NCI-H2029 treated with DMSO at 0.1 percent for 48 hours (cell line): ENCODE data around the gene CDKN1B.
"Not testable (repeated sequence)": the region's sequence is repeated elsewhere in the genome, so short reads cannot be mapped to it uniquely, and the experiment has no call there.

Experiments used
- DNase-seq: peaks from one replicate; lab custom pipeline; 2025; lab: John Stamatoyannopoulos, UW

The CDKN1B gene

DNA sequence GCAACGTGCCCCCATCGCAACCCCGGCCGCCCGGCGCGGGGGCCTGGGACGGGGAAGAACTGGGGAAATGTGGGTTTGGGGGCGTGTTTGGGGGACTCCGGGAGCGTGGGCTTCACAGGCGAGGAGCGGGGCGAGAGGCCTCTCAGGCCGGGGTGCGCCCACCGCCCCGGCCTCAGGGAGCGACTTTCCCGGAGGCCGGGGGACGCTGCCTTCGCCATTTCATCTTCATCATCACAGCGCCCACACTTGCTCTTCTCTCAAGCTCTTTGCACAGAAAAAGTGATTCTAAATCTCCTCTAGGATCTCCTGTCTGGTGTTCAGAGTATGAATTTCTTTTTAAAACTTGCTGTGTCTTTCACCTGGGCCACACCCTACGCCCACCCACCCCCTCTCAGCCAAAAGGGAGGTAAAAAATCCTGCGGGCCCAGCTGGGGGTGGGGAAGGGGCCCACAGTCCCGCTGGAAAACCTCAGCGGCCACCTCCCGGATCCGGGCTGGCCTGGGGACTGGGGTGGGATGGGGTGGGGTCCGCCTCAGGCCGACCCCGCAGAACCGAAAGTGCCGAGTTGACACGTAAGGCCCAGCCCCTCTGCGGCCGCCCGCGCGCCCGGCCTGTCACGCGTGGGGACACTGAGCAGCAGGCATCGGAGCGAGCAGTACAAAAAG, 7.4 kb downstream of the CDKN1B start:
- no peak for DNase-seq

DNA sequence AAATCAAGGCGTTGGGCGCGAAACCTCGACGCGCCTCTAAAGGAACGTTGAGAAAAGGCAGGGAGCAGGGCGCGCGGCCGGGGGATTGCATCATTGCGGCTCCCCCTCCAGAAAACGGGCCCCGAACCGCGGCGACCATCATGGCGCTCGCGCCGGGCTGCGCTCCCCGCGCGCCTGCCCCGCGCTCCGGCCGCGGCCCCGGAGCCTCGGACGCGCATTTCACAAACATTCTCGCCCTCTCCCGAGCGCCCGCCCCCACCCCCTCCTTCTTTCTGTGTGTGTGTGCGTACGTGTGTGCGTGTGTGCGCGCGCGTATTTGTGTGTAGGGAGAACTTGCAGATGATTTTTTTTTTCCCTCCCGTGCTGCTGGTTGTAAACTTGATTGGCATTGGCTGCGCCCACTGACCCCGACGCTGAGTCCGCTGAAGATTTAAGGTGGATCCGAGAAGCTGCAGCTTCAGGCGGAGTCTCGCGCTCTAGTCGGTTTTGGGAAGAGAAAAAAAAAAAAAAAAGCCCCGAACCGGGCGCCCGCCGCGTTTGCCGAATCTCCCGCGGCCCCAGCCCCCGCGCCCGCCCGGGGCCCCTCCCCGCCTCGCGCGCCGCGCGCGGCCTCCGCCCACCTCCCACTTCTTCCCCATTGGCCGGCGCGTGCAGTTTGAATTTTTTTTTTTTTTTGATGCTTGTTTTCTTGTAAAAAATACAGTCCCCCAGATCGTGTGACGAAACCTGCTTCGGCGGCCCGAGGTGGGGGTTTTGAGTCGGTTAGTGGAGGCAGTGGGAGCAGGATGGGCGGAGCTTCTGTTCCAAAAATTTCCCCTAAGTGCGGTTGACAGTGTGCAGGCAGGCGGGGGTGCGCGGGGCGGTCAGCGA, 8.2 kb downstream of the CDKN1B start:
- peak; percentile 88 for DNase-seq

DNA sequence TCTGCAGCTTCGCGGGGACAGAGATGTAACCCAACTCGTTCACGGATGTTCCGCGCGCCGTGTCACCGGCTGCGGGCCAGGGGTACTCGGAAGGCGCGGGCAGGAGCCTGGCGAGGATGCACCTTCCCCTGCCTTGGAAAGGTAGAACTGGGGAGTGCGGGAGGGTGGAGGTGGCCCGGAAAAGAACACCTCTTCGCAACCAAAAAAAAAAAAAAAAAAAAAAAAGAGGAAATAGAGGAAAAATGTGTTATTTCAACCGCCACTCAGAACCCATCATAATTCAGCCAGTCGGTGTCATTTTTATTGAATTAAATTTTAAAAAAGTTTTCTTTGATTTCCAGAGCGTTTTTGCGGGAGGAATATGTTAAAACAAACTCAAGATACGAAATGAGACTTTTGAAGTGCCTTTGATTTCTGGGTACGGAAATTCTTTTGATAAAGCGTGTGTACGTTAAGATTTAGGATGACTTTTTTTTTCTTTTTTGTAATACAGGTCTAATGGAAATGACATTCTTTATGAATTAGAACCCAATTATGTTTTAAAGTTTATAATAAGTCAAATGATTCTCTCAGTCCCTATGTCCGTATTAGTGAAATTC, 8.9 kb downstream of the CDKN1B start:
- DNase-seq = no peak

DNA sequence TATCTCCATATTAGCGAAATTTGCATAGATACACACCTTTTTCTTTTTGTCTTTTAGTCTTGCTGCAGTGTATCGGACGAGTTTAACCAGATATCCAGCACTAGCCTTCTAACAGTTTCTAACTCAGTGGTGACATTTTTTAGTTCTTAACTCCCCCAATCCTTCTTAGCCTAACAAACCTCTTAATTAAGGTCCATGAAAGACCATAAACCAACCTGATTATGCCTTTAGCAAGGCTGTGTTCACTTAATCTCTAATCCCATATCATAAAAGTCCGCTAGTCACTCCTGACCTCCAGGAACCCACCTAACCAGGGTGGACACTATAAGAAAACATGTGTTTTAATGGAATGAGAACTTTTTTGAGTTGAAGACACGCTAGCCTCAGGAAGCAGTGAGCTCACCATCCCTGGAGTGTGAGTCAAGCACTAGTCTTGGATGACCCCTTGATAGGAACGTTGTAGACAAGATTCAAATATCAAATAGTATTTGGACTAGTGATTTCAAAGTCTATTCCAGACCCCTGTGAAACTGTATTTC, 9.5 kb downstream of the CDKN1B start:
- DNase-seq = peak; percentile 29

DNA sequence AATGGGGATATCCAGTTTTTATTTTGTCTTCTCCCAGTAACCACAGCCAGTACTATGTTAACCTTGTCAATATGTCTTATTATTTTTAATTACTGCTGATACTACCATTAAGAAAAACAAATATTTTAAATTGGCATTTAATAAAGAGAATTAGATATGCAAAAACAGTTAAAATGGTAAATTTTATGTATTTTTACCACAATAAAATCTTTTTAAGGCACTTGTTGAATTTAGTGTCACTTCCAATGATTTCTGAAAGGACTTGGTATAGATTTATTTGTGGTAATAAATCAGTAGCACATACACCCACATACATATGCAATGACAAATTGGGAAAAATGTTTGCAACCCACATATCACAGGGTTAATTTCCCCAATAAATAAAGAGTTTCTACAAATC, 14.0 kb downstream of the CDKN1B start:
- no peak for DNase-seq

DNA sequence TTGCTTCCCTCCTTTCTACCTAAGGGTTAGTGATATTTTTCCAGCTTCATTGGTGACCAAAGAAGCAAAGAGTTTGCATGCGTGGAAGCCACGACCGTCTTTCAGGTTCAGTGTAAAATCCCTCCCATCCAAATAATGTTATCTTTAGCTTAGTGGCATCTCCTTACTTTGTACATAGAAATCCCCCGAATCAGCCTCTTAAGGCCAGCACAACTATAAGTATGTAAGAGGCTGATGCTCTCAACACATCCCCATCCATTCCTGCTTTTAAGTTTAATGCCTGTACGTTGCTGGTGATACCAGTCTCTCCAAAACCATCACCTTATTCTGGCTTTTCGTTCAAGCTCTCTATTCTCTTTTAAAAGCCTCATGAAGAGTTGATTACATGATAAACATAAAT, 14.6 kb downstream of the CDKN1B start:
- DNase-seq = no peak

DNA sequence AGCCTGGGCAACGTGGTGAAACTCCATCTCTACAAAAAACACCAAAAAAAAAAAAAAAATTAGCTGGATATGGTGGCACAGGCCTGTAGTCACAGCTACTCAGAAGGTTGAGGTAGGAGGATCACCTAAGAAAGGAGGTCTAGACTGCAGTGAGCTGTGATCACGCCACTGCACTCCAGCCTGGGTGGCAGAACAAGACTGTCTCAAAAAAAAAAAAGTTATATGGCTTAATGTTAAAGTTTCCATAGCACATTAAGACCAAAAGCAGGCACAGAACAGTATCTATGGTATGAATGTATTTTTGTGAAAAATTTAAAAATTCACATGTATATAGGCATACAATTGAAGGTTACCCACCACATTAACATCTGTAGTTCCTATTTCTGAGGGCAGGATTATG, 15.9 kb downstream of the CDKN1B start:
- DNase-seq = no peak

DNA sequence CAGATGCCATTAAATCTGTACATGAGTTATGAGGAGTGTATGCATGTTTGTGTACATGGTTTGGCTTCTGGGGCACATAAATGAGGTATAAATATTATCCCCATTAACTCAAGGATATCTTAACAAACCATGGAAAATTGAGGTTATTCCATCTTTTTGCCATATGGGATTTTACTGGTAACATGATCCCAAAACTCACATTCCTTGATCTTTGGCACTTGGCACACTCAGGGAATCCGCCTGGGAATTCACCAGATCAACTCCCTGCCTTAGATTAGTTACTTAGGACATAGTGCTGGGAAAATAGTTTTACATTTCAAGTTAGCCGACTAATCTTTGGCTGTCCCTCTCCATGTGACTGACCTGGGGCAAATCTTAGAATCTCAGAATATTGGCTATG, 16.9 kb downstream of the CDKN1B start:
- DNase-seq = no peak

DNA sequence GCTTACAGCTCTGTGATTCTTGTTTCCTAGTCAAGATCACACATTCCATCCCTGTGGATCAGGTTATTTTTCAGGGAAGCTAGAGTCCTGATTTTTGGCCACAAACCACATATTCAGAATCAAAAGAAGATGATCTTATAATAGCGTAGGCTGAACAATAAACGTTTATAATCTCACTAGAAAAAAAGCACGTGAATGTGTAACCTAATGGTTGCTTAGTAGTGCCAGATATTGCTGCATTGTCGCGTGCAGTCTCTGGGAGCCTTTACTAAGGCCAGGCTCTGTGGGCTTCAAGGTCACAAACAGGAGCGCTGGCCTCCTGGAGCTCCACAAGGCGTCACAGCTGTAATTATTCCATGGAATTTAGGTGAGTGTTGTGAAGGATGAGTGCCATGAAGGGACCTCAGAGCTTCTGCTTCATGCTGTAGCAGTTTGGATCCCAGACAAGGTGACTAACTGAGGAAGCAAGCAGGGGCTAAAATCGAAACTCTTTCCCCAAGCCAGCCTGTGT, 17.4 kb downstream of the CDKN1B start:
- no peak for DNase-seq

DNA sequence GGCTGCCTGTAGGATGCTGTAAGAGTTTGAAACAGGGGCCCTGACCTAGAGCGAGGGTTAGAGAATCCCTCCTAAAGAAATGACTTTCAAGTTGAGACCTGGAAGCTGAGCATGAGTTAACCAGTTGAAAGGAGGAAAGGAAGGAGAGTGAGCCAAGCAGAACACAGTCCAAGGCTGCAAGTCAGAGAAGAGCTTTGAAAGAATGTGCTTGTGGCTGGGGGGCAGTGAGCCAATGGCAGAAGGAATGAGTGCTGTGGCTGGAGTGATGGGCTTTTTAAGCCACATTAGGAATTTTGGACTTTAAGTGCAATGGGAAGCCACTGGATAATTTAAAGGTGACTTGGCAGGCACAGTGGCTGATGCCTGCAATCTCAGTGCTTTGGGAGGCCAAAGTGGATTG, 18.1 kb downstream of the CDKN1B start:
- no peak for DNase-seq

DNA sequence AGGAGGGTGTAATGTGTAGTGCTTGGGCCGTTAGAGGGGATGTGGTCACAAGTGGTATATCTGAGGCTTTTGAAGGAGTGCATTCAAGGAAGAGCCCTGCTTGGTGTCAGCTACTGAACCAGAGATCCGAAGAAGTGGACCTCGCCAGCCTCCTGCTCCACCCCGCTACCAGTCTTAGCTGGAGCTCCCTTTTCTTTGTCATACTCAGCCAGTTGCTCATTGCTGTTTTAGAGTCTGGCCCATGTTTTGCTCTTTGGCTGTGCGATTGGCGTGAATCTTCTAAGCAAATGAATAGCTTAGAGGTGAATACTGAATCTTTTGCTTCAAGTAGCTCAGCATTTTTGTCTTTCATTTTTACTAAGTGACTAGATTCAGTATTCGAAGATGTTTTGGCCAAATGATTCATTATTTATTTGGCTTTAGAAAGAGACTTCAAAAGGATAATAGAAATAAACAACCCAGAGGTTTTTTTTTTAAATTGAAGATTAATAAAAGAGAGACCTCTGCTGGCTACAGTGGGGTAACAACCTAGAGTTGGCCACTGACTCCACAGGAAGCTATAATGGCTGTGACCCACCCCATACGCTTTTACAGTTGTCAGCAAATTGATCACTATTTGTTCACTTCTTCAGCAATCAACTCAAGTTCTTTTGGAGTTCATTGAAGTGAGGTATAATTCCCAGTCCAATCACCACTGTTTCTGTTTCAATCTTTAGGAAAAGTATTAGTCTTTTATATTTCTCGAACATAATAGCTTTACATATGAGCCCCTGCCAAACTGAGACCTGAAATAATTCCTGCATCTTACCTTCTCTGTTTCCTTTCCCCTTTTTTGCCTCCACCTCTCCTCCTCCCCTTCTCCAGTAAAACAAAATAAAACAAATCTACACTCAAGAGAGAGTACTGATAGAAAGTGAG, 19.9 kb downstream of the CDKN1B start:
- DNase-seq = peak; percentile 26

DNA sequence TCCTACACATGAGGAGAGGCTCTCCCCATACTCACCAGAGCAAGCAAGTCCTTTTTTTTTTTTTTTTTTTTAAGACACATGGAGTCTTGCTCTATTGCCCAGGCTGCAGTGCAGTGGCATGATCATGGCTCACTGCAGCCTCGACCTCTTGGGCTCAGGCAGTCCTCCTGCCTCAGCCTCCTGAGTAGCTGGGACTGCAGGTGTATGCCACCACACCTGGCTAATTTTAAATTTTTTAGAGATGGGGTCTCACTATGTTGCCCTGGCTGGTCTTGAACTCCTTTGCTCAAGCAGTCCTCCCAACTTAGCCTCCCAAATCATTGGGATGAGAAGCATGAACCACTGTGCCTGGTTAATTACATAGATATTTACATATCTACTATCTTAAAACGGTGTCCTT, 21.0 kb downstream of the CDKN1B start:
- not testable (repeated sequence) for DNase-seq

DNA sequence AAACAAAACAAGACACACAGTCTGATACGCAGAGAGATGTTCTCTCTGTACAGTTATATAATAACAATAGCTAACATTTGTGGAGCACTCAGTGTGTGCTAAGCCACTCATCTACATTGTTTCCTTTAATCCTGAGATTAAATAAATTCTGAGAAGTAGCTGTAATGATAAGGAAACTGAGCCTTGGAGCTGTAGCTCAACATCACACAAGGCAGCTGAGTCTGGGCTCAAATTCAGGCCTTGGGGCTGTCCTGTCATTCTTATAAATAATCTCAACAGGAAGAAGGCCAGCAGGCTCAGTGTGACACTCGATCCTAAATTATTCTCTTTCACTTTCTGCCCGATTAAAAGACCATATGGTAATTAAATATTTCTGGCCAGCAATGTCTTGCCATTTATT, 24.5 kb downstream of the CDKN1B start:
- DNase-seq = no peak

DNA sequence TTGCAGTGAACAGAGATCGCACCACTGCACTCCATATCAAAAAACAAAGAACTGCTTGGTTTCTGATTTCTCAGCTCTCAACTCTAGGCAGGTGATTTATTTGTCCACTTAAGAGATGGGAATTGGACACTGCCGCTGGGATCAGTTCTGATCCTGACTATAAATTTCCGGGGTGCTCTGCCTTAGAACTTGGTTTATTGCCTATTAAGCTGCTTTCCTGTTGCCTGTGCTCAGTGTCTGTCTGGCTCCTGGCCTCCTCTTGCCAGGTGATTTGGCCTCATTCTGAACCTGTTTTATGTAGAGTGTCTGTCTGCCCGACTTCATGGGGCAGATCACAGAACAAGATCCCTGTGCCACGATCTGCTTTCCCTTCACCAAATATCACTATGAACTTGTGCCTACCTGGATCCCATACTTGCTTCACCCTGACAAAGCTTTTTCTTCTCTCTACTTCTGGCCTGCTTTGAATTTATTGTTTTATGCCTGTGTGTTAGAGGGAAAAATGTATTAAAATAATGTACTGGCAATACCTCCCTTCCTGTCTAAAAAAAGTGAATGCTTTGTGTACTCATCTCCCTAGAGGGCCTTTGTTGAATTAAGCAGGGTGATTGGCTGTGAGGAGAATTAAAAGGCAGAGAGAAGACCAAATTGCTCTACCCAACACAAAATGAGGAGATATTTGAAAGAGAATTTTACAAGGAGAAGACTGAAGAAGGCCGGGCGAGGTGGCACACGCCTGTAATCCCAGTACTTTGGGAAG, 27.6 kb downstream of the CDKN1B start:
- peak; percentile 59 for DNase-seq

DNA sequence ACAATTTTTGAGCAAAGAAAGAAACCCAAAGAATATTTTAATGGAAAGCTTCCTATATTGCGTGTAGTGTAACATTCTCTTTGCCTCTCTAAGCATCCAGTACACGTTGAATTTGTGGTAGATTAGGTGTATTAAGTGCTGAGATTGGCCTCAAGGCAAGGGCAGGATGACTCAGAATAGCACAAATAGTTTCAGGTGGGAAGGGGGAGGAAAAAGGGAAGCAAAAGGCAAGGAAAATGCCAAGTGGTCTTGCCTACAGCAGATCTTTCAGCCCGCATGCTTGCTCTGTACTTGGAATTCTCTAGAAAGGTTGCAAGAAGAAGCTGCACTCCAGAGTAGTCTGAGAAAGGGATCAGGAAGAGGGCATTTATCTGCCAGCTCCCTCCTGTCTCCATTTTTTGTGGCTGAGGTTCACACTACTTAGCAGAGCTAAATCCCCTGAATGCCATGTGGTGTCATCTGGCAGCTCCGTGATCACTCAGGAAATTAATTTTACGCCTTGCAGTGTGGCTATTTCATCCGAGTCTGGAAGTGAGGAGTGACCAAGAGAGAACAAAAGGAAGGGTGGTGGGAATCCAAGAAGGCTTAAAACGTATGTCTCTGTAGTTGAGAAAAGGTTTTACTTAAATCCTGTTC, 28.5 kb downstream of the CDKN1B start:
- no peak for DNase-seq

DNA sequence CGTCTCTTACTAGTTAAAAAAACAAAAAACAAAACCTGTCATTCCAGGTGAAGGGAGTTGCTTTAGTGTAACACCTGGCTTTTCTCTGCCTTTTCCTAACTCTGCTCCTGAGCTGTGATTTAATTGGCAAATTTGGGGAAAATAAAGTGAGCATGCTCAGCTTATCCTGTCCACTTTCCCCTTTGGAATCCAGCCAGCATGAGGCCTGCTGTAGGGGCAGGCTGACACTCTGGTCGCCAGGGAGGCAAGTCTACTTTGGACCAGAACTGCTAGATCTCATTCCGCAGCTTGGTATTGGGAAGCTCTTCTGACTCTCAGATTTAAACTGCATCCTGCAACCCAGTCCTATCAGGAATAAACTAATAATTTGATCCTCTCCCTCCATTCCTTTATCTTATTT, 30.1 kb downstream of the CDKN1B start:
- DNase-seq = no peak

DNA sequence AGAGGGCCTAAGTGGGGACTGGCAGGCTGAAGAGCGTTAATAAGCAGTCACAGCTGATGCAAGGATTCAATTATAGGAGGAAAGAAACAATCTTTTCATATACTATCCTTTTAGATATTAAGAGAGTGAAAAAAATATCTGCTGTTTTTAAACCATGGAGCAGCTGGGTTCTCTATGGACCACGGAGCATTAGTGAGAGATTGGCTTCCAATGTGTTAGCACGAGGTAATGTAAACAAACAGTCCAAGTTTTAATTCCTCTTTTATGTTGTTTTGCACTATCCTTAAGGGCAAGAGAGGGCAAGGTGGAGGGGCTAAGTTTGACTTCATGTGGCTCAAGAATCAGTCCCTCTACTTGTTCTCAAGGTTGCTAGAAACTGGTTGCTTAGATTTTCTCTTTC, 30.9 kb downstream of the CDKN1B start:
- no peak for DNase-seq

DNA sequence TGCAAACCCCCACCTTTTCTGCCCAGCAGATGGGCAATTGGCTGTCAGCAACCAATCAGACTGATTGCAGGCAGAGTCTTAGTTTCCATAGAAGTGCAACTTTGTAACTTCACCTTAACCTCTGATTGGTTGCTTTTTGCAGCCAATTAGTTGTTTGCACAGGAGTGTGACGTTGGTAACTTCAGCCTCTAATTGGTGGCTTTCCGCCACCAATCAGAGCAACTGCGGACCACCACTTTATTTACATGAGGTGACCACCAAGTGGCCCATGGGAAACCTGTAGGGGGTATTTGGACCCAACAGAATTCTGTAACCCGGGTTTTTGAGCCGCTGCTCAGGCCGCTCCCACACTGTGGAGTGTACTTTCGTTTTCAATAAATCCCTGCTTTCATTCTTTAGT, 32.3 kb downstream of the CDKN1B start:
- no peak for DNase-seq

DNA sequence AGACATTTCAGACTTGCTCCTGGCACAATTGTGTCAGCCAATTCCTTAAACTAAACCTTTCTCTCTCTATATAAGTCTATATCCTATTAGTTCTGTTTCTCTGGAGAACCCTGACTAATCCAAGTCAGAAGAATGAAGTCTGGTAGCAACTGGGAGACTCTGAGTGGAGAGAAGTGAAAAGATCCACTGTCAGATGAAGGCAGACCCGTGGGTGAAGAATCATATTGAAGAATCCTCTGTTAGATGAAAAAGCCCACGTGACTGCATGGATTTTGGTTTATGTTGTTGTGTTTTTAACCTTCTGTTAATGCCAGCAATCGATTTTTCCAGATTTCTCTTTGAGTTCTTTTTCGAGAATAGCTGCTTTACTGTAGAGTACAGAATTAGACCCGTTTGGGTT, 38.8 kb downstream of the CDKN1B start:
- no peak for DNase-seq

DNA sequence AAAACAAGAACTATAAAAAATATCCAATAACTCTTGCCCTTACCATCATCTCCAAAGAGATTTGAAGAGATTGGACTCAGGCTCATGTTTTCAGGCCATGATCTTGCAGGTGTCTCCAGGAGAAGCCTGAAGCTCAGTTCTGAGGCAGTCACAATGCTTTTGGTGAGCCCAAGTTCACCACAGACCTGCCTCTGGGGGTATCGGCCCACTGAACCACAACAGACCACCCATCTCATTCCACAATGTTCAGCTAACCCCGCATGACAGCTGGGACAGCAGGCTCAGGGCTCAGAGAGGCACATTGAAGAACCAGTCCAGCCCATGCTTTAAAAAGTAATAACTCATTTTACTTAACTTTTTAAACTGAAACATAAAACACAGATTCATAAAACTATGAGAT, 40.0 kb downstream of the CDKN1B start:
- no peak for DNase-seq
